DMS153 (cell line): ENCODE measurements around the gene DNAJC25.

Experiments
- DNase-seq: peaks from one replicate; lab custom pipeline; 2025; lab: John Stamatoyannopoulos, UW

DNAJC25 gene

DNA sequence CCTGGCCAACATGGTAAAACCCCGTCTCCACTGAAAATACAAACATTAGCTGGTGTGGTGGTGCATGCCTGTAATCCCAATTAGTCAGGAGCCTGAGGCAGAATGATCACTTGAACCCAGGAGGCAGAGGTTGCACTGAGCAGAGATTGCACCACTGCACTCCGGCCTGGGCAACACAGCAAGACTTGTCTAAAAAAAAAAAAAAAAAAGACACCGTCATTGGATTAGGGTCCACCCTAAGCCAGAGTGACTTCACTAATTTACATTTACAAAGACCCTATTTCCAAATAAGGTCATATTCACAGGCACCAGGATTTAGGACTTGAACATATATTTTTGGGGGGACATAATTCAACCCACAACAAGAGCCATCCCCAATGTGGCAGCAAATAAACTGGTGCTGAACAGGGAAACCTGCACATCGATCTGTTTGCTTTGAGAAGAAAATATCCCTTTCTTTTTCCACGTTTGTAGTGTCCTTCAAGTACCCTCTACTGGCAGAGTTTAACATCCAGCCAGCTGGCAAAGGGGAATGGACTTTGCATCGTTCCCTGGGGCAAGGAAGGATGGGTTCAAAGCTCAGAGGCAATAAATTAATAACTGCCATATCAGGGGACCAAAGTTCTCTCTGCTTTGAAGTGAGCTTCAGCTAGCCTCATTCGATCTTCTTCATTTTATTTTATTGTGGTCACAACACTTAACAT lies 3.7 kb upstream of the DNAJC25 start:
- DNase-seq = no peak

DNA sequence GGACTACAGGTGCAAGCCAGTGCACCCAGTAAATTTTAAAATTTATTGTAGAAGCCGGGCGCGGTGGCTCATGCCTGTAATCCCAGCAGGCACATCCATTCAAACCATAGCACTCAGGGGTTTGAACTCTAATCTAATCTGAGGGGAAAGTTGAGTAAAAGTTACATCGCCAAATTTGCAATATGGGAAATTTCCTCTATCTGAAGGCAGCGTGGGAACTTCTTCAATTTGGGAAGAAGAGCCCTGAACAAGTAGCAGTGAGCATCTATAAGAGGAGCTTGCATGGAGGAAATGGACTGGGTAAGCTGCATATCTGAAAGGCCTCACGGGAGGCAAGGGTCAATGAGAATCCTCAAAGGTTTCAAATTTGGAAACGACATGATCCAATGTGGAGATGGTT lies 2.7 kb upstream of the DNAJC25 start:
- no peak for DNase-seq

DNA sequence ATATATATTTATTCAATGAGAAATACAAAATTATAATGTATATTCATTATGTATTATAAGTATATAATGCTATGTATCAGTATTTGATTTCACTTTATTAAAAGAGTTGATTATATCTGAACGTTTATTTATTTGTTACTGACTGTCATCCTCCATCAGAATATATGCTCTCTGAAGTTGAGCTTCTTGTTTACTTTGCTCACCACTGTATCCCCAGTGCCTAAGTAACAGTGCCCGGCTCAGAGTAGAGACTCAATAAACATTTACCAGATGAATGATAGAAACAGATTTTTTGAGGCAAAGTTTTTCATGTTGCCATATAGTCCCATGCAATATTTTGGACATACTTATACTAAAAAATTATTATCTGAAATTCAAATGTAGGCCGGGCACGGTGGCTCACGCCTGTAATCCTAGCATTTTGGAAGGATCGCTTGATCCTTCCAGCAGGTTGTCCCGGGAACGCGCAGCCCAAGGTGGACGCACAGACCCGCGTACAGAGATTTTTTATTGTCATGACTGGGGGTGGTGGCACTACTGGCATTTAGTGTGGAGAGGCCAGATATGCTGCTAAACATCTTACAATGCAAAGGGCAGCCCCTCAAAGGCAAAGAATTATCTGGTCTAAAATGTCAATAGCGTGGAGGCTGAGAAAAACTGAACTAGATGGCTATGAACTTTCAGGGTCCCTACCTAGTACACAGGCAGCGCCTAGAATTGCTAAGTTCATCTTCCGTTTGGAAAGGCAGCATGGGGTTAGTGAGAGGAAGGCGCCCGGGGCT lies 761 bp upstream of the DNAJC25 start:
- no peak for DNase-seq

GRCh38 chr9:111630964-111631213 lies 245 bp upstream of the DNAJC25 start:
- DNase-seq = no peak

DNA sequence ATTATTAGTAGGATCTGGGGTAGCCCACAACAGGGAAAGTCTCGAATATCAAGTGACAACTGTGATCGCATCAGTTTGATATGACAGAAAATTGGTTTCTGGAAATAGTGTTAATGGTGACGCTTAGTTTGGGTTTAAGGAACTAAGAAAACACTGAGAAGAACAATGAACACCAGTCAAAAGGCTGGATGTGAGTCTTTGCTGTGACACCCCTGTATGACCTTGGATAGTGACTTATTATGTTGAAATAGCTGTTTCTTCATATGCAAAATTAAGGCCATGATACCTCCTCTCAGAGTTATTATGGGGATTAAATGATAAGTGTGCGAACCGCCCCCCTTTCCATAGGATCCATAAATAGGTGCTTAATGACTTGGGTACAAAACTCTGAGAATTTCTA lies 926 bp downstream of the DNAJC25 start:
- DNase-seq = no peak

- no peak for DNase-seq
Measured at GRCh38 chr9:111632695-111633388, 1.7 kb downstream of the DNAJC25 start.

DNA sequence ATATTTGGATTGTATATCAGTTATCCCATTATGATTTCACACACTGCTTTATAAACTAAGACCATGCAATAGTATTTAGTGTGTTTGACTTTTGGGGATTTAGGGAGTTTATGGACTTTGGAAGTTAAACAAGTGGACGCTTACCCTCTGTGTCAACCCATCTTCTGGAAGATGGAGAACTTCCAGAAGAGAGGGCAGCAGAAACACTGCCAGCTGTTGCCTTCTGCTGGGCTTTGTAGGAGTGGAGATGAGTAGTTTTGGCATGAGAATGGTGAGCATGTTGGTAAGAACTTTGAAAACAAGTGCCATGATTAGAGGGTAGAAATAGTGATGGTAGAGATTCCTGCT lies 2.2 kb downstream of the DNAJC25 start:
- no peak for DNase-seq

DNA sequence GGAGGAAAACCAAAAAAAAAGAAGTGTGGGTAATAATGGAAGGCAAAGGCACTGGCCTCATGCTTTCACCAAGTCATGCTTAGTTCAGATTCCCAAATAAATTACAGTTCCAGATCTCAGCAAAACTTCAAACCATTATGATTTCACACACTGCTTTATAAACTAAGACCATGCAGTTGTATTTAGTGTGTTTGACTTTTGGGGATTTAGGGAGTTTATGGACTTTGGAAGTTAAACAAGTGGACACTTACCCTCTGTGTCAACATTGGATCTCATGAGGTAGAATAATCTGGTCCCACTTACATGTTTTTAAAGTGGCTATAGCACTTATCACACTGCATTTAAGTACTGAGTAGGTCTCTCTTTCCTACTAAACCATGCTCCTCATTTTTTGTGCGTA lies 3.7 kb downstream of the DNAJC25 start:
- no peak for DNase-seq

DNA sequence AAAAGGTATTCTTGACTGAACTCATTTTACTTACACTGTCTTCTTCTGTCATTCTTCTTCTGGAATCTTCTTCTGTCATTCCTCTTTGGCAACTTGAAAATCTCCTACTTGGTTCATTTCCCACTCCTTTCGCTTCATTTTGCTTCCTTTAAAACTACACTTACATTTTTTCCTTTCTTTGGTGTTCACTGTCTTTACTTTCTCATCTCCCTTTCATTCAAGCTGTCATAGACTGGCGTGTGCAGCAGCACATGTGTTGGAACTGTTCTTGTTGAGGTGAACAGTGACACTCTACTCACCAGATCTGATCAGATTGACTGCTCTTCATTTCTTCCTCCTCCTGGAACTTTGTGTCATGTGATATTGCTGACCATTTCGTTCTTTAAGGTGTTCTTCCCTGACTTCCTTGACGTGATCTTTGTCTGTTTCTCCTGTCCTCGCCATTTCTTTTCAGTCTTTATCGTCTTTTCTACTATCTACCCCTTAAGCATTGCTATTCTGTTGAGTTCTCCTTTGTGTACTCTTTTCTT lies 6.4 kb downstream of the DNAJC25 start:
- DNase-seq = no peak

DNA sequence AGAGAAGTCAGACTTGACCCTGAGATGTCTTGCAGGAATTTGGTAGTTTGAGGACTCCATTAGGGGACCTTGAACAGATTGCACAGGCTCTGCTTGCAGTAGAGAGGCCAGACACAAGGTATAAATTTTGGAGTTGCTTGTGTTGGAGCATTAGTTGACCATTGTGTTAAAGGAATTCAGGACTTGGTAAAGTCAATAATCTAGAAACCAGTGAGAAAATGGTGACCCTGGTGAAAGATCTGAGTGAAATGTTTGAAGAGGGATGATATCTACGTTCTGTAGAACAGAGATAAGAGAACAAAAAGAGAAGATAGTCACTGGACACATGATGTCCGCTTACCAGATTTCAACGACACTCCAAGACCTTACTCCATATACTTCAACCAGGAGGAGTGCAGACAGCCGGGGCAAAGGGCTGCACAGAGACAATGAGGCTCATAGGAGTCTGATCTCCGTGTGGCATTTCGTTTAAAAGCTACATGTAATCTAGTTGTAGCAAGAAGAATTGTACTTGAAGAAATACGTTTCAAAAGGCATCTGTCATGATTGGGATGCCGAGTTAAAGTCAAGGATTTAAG lies 13.2 kb downstream of the DNAJC25 start:
- DNase-seq = no peak

- DNase-seq = no peak
Measured at GRCh38 chr9:111645806-111646205, 14.7 kb downstream of the DNAJC25 start.

- DNase-seq = no peak
Measured at GRCh38 chr9:111646417-111646816, 15.3 kb downstream of the DNAJC25 start.

DNA sequence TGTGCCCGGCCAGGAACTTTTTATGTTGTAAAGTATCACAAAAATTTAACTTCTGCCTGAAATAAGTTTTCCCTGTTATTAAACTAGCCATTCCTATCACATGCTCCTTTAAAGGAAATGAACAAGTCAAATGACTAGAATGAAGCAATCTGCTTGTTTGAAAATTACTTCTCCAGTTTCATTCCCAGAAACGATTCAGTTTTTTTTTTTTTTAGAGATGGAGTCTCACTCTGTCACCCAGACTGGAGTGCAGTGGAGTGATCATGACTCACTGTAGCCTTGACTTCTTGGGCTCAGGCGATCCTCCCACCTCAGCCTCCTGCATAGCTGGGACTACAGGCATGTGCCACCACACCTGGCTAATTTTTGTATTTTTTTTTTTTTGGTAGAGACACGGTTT lies 16.9 kb downstream of the DNAJC25 start:
- no peak for DNase-seq

DNA sequence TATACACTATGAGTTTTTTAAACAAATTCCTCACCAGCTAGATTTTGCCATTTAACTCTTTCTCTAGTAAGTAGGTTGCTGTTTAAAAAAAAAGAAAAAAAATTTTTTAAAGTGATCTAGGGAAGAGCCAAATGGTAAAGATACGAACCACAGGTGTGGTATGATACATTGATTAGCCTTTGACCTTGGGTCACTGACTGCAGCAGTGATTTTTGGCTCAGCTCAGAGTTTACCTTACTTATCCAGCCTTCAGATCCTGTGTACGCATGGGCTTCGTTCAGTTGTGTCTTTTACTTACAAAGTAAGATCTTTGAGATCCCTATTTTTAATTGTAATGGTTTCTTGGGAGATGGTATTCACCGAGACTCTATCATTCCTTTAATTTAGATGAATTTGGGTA lies 17.9 kb downstream of the DNAJC25 start:
- no peak for DNase-seq

- DNase-seq = no peak
Measured at GRCh38 chr9:111657051-111657450, 25.9 kb downstream of the DNAJC25 start.

DNA sequence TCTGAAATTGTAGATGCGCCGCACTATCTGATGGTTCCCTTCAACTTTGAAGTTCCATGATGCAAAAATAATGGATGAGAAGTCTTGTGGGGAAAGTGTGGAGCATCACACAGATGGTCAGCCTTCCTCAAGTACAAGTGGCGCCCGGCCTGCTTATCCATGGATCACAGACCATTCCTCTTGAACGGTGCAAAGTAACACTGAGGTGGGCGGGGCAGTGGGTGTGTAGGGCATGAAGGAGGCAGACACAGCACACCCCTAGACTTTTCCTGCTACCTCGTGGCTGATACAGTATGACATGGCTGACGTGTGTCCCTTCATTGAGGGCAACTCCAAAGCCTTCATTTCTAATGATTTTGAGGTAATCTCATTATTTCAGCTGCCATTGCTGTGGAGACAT lies 27.8 kb downstream of the DNAJC25 start:
- no peak for DNase-seq

GRCh38 chr9:111659691-111660090 lies 28.6 kb downstream of the DNAJC25 start:
- no peak for DNase-seq

DNA sequence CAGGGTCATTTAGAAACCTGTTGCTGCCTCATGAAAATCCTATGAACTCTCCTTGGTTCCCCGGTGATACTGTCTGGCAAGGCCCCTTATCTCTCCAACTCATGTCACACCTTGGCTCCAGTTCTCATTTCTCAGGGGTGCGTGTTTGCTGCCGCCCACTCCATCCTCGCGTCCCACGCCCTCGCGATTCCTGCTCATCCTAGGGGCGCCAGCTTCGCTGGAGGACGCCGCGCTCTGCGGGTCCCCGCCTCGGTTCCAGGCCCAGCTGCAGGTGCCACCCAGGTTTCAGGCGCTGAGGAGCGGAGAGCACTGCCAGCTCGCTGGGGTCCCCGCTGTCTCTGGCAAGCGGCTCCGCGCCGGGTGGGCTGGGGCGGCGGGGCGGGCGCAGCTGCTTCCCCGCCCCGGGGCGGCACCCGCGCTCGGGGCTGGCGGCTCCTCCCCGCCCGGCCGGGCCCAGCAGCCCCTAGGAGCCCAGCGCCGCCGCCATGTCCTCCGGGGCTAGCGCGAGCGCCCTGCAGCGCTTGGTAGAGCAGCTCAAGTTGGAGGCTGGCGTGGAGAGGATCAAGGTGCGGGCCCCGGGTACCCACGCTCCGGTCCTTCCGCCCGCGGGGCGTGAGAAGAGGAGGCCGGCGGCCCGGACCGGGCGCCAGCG lies 30.1 kb downstream of the DNAJC25 start, which contains the start of gene GNG10:
Gene GNG10 (plus strand): TSS at position 456 of the 652 bp plus-strand sequence. CDS start 30 bp downstream, at position 486.
- peak; percentile 11 for DNase-seq

DNA sequence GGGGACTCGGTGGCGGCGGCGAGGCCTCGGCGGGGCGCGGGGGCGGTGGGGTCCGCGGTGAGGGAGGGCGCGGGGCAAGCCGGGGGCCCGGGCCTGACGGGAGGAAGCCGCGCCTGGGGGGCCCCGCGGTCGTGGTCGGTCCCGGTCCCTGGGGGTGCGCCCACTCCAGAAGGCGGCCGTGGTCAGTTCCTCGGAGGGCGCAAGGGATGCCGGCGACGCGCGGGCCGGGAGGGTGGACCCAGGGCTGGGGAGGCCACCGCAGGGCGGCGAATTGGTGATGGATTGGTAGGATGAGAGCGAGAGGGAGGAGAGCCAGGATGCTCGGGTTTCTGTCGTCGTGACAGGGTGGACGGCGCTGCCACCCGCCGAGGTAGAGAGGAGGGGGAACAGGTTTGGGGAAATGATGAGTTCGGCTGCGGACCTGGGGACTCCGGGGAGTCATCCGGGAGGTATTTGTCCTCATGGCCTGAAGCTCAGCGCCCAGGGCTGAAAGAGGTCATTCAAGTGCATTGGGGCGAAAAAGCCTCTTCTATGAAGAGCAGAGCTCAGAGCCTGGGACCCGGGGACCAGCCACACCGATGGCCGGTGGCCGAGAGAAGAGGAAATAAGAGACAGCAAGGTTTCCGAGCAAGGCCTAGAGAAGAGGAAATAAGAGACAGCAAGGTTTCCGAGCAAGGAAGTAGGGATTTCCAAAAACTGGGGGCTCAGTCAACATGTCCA lies 30.8 kb downstream of the DNAJC25 start:
- DNase-seq = no peak

GRCh38 chr9:111662576-111663300 lies 31.6 kb downstream of the DNAJC25 start:
- no peak for DNase-seq

DNA sequence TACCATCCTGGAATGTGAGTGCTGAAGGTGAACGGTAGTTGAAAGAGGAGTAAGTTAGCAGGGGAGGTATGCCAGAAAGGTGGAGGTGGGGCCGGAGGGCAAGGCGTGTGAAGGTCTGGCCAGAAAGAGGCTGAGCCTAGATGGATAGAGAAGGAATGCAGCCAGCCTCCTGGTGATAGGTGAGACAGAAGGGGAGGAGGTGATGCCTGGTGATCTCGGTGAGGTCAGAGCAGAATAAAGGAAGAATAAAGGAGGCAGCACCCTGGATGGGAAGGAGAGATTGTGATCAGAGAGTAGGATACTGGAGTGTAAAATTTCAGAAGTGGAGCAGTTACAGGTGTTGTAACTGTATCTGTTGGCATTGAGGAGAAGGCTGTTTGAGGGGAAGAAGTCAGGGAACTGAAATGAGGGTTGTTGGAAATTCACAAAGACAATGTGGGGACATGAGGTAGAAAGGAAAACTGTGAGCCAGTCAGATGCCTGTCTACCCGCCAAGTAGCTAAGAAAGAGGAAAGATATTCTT lies 32.2 kb downstream of the DNAJC25 start:
- DNase-seq = no peak
